ENCODE data around the gene GUCD1.

The GUCD1 gene

DNA sequence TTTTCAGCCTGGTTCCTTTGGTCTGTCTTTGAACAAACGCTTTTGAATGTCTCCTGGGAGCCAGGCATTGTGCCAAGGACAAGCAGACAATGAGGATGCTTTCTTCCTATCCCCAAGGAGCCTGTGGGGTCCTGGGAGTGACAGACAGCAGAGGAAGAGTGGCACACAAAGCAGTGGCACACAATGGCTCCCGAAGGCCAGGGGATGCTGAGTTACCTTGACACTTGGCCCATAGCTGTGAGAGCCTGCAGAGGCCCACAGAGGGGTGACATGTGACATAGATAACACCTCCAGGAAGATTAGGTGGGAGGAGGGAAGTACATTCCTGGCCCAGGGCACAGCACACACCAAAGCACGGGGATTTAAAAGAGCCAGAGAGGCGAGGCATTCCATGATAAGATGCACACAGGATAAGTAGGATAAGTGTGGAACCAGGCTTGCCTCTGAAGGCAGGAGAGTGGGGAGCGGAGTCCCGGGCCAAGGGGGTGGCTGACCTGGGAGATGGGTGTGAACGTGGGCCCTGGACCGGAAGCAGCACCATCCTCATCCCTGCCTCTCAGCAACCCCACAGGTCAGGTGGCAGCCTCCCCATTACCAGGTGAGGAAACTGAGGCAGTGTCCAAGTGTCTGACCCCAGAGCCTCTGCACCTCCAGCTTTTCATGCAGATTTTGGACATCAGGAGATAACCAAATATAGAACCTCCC is 53.5 kb downstream of the GUCD1 start:
- DNase-seq = no peak

DNA sequence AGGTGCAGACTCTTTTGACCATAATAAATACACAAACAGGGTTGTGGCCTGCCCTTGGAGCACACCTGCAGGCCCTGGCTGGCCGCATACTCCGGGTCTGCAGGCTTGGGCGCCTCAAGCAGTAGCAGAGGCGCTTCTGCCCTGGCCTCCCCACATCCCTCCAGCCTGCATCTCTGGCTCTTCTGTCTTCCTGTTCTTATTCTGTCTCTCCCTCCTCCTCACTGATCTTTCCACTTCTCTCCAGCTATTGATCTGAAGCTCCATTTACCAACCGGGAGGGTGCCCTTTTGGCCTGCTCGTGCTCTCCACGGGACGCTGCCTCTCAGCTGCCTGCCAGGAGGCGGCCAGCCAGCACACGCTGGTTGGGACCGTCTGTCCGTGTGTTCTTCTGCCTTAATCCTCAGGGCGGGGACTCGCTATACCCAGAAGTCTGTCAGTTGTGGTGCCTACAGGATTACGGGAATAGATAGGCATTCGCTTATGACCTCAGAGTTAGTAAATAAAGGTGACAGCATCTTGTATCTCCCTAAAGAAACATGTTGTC is 54.6 kb downstream of the GUCD1 start:
- no peak for DNase-seq

DNA sequence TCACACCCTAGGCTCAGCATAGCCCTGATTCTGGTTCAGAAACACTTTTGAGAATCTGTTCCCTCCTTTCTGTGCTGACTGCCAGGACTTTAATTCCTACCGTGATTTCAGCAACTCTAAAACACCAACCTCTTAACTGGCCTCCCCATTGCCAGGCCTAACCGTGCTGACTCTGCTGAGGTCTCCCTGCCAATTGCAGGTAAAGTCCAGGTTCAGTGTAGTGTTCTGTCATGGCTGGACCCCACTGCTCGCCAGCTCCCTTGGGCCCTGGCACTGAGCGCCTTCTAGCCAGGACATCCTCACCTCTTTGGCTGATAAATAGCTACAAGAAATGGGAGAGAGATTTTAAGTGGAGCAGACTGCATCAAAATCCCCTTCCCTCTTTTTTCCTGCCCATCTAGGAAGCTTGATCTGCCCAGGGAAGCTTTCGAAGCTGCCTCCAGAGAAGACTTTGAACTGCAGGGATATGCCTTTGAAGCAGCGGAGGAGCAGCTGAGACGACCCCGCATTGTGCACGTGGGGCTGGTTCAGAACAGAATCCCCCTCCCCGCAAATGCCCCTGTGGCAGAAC is 55.1 kb downstream of the GUCD1 start:
- DNase-seq = no peak

DNA sequence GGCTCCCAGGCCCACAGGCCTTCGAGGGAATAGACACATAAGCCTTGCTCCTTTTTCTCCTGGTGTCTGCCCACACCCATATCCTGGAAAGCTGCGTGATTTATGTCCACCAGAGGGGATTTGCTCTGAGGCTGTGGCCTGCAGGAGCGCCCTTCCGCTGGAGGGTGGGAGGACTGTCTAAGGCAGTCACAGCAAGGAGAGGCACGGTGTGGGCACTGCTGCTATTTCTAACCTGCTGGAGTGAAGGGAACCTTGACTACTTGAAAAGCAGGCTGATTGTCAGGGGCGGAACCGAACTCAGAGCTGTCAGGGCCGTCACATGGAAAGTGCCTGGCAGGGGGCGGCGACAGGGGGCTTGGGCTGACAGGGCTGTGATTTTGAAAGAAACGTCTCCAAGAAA is 56.1 kb downstream of the GUCD1 start:
- DNase-seq = no peak

DNA sequence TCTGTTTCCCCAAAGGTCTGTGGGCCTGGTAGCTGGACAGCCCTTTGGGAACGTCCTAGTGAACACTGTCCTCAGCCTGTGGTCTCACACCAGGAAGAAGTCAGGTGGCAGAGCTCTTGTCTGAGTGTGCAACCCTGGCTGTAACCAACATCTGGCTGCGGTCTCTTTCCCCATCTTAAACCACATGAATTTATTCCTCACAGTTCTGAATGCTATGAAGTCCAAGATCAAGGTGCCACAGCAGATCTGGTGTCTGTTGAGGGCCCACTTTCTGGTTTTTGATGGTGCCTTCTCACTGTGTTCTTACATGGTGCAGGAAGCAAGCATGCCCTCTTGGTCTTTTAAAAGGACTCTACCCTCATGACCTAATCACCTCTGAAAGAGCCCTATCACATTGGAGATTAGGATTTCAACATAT is 57.1 kb downstream of the GUCD1 start:
- no peak for DNase-seq

DNA sequence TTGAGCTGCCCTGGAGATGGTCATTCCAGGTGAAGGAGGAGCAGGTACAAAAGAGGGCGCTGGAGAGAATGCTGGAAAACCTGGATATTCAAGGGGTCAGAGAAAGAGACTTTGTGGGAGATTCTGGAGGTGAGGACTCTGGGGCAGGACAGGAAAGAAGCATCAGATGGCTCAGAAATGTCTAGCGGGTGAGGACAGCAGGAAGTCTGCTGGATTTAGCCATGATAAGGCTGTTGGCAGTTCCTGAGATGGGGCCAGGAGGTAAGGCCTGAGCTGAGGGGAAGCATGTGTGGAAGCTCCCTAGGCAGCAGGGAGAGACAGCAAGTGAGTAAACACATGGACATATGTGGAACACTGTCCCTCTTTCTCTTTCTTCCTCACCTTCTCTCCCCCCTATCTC is 58.3 kb downstream of the GUCD1 start:
- DNase-seq = no peak

DNA sequence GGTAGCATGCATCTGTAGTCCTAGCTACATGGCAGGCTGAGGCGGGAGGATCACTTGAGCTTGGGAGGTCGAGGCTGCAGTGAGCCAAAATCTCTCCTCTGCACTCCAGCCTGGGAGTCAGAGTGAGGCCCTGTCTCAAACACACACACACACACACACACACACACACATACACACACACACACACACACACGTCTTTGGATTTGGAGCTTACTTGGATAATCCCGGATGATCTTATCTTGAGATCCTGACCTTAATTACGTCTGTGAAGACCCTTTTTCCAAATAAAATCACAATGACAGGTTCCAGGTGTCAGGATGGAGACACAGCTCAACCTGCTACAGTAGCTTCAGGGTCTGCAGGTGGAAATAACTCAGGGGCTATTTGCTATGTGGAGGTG is 58.7 kb downstream of the GUCD1 start:
- DNase-seq = no peak

DNA sequence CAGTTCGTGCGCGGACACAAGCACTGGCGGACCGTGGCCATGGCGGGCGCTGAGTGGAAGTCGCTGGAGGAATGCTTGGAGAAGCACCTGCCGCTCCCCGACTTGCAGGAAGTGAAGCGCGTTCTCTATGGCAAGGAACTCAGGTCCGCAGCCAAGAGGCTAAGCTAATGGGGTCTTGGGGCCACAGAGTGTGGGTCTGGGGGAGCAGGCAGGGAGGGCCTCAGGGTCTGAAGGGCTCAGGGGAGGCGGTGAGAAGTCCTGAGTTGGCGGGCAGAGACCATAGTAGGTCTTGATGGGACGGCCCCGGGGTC is 59.6 kb downstream of the GUCD1 start:
- DNase-seq = no peak

DNA sequence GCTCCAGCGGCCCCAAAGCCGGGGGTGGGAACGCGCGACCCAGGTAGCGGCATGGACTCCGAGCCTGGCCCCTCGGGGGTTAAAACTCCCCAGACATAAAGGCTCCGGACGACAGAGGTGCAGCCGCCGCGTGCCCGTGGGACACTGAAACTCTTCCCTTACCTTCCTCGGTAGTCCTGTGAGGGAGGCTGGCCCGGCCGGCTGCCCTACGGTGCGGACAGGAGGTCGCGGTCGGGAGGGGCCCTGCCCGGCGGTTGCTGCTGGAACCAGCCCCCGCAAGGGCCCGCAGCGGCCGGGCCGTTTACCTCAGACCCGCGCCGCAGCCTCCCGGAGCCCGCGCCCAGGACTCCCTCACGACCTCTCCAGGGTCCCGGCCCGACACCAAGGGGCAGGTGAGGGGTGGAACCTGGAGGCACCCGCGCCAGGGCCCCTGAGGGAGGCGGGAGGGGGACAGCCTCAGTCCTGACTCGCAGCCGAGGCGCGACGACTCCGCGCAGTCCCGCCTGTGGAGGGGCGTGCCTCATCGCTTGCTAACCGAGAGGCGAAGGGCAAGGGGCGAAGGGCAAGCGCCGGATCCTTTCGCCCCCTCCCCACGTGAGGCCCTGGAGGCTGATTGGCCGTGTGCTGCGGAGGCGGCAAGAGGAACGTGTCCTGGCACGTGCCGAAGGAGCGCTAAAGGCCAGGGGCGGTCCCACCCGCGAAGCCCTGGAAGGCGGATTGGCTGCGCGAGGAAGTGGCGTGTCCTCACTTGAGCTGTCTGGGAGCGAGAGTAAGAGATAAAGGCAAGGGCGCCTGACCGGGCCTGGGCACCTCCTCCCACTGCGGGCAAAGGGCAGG is 60.2 kb downstream of the GUCD1 start, which contains the start of gene UPB1:
Gene UPB1, plus strand, starts transcription at position 805 of the 837 bp plus-strand sequence. CDS start 72 bp downstream, outside the sequence.
- no peak for DNase-seq

DNA sequence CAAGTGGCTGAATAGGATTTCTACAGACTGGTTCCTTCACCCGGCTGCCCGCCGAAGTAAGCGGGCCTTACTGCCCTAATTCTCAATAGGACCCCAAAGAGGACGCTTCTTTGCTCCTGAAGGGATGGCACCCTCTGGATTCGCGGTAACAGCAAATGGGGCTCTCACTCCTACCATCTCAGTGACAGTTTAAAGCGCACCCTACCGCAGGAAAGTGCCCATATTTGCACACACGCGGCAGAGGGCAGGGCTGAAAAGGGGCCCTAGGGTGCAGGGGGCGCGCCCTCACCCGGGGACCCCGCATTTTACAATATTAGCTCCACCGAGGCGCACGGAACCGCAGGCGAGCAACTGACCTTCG is 60.8 kb downstream of the GUCD1 start:
- no peak for DNase-seq

DNA sequence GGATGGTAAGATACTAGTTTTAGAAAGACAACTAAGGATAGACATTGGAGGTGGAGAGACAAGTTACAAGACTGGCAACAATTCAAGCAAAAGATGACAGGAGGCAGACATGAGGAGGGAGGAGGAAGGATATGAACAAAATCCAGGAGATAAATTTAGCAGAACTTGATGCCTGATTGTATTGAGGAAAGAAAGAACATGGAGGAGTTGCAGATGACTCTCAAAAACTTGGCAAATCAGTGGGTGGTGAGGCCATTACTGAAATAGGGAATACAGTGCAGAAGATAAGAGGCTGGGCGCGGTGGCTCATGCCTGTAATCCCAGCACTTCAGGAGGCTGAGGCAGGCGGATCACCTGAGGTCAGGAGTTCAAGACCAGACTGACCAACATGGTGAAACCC is 62.5 kb downstream of the GUCD1 start:
- DNase-seq = no peak

Data from NCI-H1105 (cell line).